ENCODE results near the gene EPN3.

DNA sequence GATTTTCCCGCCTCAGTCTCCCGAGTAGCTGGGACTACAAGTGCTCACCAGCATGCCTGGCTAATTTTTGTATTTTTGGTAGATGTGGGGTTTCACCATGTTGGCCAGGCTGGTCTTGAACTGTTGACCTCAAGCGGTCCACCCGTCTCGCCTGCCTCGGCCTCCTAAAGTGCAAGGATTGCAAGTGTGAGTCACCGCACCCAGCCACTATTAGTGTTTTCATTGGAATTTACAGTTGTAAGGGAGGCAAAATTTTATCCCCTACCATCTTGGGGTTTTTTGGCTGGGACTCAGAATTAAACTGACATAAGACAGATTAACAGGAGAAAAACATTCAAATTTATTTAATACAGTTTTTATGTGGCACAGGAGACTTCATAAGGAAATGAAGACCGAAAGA, 36.6 kb upstream of the EPN3 start:
- TF ChIP-seq CTCF (IDR thresholded peaks at IDR 0.05) (no peak), POLR2A (IDR thresholded peaks at IDR 0.05; ENCODE audit: low read depth) (no peak), POLR2AphosphoS5 (IDR thresholded peaks at IDR 0.05) (no peak), EP300 (IDR thresholded peaks at IDR 0.05) (no peak)
